SKM-1 (cell line): Measurements from ENCODE around the gene NCOA3.

Experiments
- DNase-seq: peaks from one replicate; lab custom pipeline; 2025; ENCODE audit not compliant: unreplicated experiment; lab: John Stamatoyannopoulos, UW

Gene NCOA3

DNA sequence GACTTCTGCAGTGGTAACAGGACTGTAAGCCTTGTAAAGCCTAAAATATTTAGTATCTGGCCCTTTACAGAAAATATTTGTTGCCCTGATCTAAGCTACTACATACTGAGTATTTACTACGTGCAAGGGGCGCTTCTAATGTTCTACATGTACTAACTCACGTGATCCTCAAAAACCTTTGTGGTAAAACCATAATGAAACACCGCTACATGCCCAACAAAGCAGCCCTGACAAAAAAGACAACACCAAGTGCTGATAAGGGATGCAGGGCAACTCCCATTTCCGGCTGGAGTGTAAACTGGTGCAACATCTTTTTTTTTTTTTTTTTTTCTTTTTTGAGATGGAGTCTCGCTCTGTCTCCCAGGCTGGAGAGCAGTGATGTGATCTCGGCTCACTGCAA, 198.6 kb downstream of the NCOA3 start:
- DNase-seq = no peak

DNA sequence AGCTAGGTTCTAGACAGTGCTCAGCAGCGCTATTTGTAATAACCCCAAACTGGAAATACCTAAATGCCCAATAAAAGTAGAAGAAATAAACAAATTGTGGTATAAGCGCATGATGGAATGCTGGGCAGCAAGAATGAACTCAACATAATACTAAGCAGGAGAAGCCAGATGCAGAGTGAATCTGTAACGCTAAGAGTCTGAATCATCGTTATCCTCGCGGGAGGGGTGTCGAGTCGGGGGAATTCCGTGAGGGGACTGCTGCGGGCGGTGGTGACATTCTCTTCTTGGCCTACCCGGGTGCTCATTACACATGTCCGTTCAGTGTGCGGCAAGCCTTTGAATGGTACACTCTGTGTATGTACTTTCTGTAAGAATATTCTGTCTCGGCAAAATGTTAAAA, 199.9 kb downstream of the NCOA3 start:
- DNase-seq = no peak

DNA sequence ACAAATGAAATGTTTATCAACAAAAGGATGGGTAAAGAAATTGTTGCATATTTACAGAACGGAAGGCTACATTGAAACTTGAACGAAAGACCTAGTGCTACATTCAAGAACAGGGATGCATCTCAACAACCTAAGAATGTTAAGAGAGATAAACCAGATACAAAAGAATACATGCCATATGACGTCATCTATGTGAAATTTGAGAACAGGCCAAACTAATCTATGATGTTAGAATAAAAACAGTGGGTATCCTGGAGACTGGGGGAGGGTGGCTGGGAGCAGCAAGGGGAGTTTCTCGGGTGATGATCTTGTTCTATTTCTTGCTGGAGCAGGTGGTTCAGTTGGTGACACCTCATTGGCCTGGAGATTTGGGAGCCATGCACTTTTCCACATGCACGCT, 202.1 kb downstream of the NCOA3 start:
- no peak for DNase-seq

DNA sequence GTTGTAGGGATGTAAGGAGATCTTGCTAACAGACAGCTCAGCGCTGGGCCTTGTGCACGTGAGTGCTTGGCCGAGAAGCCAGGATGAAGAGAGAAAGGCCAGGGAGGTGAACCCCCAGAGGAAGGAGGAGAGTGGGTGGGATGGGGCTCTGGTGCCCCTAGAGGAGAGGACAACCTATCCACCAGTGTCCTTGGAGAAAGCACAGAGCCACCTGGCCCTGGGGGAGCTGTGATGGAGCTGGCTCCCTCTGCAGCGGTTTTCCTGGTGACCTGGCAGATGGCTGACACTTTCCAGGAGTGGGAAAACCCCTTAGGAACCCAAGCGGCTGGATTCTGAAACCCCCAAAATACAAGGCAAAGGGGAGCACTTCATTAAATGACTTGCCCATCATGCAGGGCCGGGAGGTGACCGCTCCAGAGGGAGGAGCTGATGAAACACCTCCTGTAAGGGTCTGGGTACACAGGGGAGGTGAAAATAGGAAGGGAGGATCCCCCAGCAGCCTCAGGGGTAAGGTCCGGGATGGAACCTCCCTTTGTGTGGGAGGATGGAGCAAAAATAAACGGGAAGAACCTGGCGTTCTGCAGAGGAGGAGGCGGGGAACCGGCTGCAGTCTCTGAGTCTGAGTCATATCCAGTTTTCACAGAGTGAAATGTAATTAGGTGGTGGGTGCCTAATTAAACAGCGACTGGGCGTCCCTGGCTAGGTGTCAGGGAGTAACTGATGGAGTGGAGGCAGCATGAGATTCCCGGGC, 203.2 kb downstream of the NCOA3 start:
- no peak for DNase-seq

DNA sequence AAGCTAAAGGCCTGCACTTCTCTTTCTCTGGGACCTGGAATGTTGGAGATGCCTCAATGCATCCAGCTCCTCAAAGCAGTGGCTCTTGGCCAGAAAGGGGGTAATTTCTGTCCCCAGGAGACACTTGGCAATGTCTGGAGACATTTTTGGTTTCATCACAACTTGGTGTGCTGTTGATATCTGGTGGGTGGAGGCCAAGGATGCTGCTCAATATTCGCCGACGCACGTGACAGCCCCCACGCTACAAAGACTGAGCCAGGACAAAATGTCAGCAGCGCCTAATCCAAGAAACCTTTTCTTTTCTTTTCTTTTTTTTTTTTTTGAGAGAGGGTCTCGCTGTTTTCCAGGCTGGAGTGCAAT, 203.8 kb downstream of the NCOA3 start:
- no peak for DNase-seq

DNA sequence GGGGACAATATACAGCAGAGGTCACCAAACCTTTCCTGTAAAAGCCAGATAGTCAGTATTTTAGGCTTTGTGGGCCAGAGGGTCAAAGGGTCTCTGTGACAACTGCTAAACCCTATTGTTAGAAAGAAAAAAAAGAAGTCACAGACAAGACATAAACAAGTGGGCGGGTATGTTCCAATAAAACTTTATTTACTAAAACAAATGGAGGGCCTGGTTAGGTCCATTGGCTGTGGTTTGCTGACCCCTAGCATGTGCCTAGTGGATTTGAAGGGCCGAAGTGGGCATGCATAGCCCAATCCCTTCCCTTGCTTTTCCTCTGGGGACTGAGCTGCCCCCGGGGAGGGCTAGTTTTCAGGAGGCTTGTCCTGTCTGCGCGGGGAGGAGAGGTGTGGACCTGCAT, 204.7 kb downstream of the NCOA3 start:
- DNase-seq = no peak
